Suprapubic skin (tissue), 3 donors: ENCODE results near the gene ABHD1.

Source experiments
- POLR2A ChIP-seq, 2 donors: fragments of 450-650 bp; IDR thresholded peaks; one replicate each; pipeline ENCODE4 v1.6.1; 2017; ENCODE audit warnings: antibody characterized with exemption in 2 of 2, mild to moderate bottlenecking in 2 of 2, moderate library complexity in 2 of 2
- TF ChIP-seq, protein P1 (sequence below), 2 donors: fragments of 200-600 bp in 1 of 2; fragments of 450-650 bp in 1 of 2; sonication (generic) in 1 of 2; IDR thresholded peaks; one replicate each; pipeline ENCODE4 v1.5.1; 2016 to 2019; ENCODE audit warnings: antibody characterized with exemption in 2 of 2, mild to moderate bottlenecking in 1 of 2, moderate library complexity in 1 of 2

DNA sequence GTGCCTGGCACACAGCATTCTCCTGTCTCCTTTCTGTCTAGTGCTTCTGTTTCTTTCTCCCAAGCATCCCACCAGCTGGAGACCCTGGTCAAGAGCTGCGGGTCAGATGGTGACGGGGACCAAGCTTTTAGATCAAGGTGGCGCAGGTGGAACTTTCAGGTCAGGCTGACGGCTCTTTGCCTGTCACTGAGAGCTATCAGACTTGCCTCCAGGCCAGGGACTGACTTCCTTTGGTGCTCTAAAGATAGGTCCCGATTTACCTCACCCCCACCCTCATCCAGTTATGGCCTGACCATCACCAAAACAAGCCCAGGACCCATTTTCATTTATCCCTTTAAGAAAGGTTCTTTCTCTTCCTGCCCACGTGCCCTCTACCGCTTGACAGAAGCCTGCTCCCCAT lies 46.4 kb upstream of the ABHD1 start:
- TF ChIP-seq, protein P1, sequence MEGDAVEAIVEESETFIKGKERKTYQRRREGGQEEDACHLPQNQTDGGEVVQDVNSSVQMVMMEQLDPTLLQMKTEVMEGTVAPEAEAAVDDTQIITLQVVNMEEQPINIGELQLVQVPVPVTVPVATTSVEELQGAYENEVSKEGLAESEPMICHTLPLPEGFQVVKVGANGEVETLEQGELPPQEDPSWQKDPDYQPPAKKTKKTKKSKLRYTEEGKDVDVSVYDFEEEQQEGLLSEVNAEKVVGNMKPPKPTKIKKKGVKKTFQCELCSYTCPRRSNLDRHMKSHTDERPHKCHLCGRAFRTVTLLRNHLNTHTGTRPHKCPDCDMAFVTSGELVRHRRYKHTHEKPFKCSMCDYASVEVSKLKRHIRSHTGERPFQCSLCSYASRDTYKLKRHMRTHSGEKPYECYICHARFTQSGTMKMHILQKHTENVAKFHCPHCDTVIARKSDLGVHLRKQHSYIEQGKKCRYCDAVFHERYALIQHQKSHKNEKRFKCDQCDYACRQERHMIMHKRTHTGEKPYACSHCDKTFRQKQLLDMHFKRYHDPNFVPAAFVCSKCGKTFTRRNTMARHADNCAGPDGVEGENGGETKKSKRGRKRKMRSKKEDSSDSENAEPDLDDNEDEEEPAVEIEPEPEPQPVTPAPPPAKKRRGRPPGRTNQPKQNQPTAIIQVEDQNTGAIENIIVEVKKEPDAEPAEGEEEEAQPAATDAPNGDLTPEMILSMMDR (IDR thresholded peaks at IDR 0.05), result no peak
- TF ChIP-seq POLR2A (IDR thresholded peaks at IDR 0.05), result no peak
